Islet of Langerhans (tissue), 1 donor: ENCODE data around the gene AFAP1L2.

ENCODE experiments used
- FAIRE-seq: peaks from one replicate; lab custom pipeline; 2011; peaks lifted over from hg19 to GRCh38; lab: Jason Lieb, UNC

Gene AFAP1L2

GRCh38 chr10:114286921-114287320 lies 117.4 kb downstream of the AFAP1L2 start:
- no peak for FAIRE-seq

GRCh38 chr10:114285961-114286441 lies 118.3 kb downstream of the AFAP1L2 start:
- no peak for FAIRE-seq

GRCh38 chr10:114284346-114285071 lies 119.8 kb downstream of the AFAP1L2 start:
- no peak for FAIRE-seq

GRCh38 chr10:114283535-114284234 lies 120.6 kb downstream of the AFAP1L2 start:
- no peak for FAIRE-seq

GRCh38 chr10:114283091-114283490 lies 121.2 kb downstream of the AFAP1L2 start:
- FAIRE-seq, result no peak

- no peak for FAIRE-seq
These were observed 121.8 kb downstream of the AFAP1L2 start for GRCh38 chr10:114282526-114282925.

- no peak for FAIRE-seq
These were observed 122.8 kb downstream of the AFAP1L2 start for GRCh38 chr10:114281461-114281860.

- FAIRE-seq, result no peak
These were observed 123.3 kb downstream of the AFAP1L2 start for GRCh38 chr10:114281006-114281405.

- FAIRE-seq, result no peak
These were observed 124.2 kb downstream of the AFAP1L2 start for GRCh38 chr10:114279901-114280644.

- no peak for FAIRE-seq
These were observed 125.0 kb downstream of the AFAP1L2 start for GRCh38 chr10:114279289-114279688.

GRCh38 chr10:114278884-114279191 lies 125.5 kb downstream of the AFAP1L2 start:
- FAIRE-seq, result no peak

- no peak for FAIRE-seq
These were observed 126.0 kb downstream of the AFAP1L2 start for GRCh38 chr10:114278140-114278883.

- no peak for FAIRE-seq
These were observed 127.6 kb downstream of the AFAP1L2 start for GRCh38 chr10:114276671-114277070.

- no peak for FAIRE-seq
These were observed 128.2 kb downstream of the AFAP1L2 start for GRCh38 chr10:114276066-114276465.

- FAIRE-seq, result no peak
These were observed 129.5 kb downstream of the AFAP1L2 start for GRCh38 chr10:114274616-114275453.

GRCh38 chr10:114273910-114274309 lies 130.4 kb downstream of the AFAP1L2 start:
- no peak for FAIRE-seq

GRCh38 chr10:114272696-114273095 lies 131.6 kb downstream of the AFAP1L2 start:
- FAIRE-seq, result no peak

GRCh38 chr10:114271779-114272167 lies 132.5 kb downstream of the AFAP1L2 start:
- FAIRE-seq, result no peak

GRCh38 chr10:114271075-114271778 lies 133.1 kb downstream of the AFAP1L2 start:
- FAIRE-seq, result no peak

- FAIRE-seq, result peak; percentile 71
These were observed 137.8 kb downstream of the AFAP1L2 start for GRCh38 chr10:114266521-114266920.
